Right atrium auricular region (tissue), 2 donors: ENCODE results near the gene IFITM1. TPM values are rescaled to one million over a fixed set of nuclear protein-coding genes. Genes with fewer than 3 reads are reported as not detected.
"Not testable (repeated sequence)": the region's sequence is repeated elsewhere in the genome, so short reads cannot be mapped to it uniquely, and the experiment has no call there.

Experiments
- DNase-seq: peaks from one replicate; pipeline ENCODE4 v3.0.0-alpha.2; 2019; ENCODE audit warnings: low spot score
- H3K27ac ChIP-seq, 2 donors: fragments of 200-600 bp; sonication (generic); 1 replicate in 1 of 2; 2 replicates in 1 of 2; pipeline ENCODE4 v1.5.1; 2016 to 2019
- H3K27me3 ChIP-seq, 2 donors: fragments of 200-600 bp; sonication (generic); one replicate each; pipeline versions ENCODE4 v1.5.1 to v1.6.0; 2017 to 2019
- H3K36me3 ChIP-seq: fragments of 200-600 bp; sonication (generic); one replicate; pipeline ENCODE4 v1.5.1; 2016
- H3K4me1 ChIP-seq, 2 donors: fragments of 200-600 bp; sonication (generic); one replicate each; pipeline versions ENCODE4 v1.5.1 to v1.6.0; 2017 to 2019
- H3K4me3 ChIP-seq, 2 donors: fragments of 200-600 bp; sonication (generic); 1 replicate in 1 of 2; 2 replicates in 1 of 2; pipeline ENCODE4 v1.5.1; 2017 to 2019; ENCODE audit warnings: mild to moderate bottlenecking in 1 of 2, moderate library complexity in 1 of 2
- H3K9me3 ChIP-seq, 2 donors: fragments of 200-600 bp; sonication (generic); one replicate each; pipeline ENCODE4 v1.5.1; 2019
- CTCF ChIP-seq, 2 donors: fragments of 200-600 bp; sonication (generic); IDR thresholded peaks; one replicate each; pipeline ENCODE4 v1.5.1; 2019; ENCODE audit warnings: antibody characterized with exemption in 2 of 2
- total RNA-seq, 2 donors: library from RNA; depleted of rRNA; stranded (reverse); fragments of >200 nt; gene quantifications; one replicate each; pipeline ENCODE4 v1.1.0, GENCODE V29; 2016

The IFITM1 gene
- total RNA-seq: 100 to 1,000 TPM in 1 of 2 donors, 10 to 100 TPM in 1; 82.3 to 241 TPM

GRCh38 chr11:313787-314553, at the start of gene IFITM1:
Gene IFITM1, plus strand, starts transcription at chr11:314040. Its CDS starts 131 bp downstream, at chr11:314171.
- Histone ChIP-seq H3K27me3 (no peaks in the 10 kb centered on the region), H3K9me3 (no peaks in the 10 kb centered on the region), H3K27ac (peak within 1 kb of the TSS; percentile 84 to 88), H3K4me1 (peaks cover 0 to 54% of the 10 kb centered on the region in 2 donors), H3K4me3 (peak within 1 kb of the TSS; percentile 54 to 58), H3K36me3 (no peaks in the 10 kb centered on the region)
- TF ChIP-seq CTCF (IDR thresholded peaks at IDR 0.05): no peak
- DNase-seq: no peak

GRCh38 chr11:266676-267439, 47.0 kb upstream of the IFITM1 start:
- DNase-seq: no peak
- Histone ChIP-seq H3K9me3 (peaks cover 0 to 13% of the 10 kb centered on the region in 2 donors), H3K4me1 (no peaks in the 10 kb centered on the region), H3K27me3 (no peaks in the 10 kb centered on the region), H3K4me3 (no peak overlapping the region), H3K27ac (no peak overlapping the region), H3K36me3 (no peaks in the 10 kb centered on the region)
- TF ChIP-seq CTCF (IDR thresholded peaks at IDR 0.05): no peak

- no peak for TF ChIP-seq CTCF (IDR thresholded peaks at IDR 0.05)
- Histone ChIP-seq H3K4me3 (peak overlapping the region in 1 of 2 donors; percentile 31), H3K27me3 (no peaks in the 10 kb centered on the region), H3K9me3 (peaks cover 0 to 13% of the 10 kb centered on the region in 2 donors), H3K27ac (peak overlapping the region; percentile 48 to 53), H3K4me1 (no peaks in the 10 kb centered on the region), H3K36me3 (no peaks in the 10 kb centered on the region)
- DNase-seq: no peak
Measured at GRCh38 chr11:267491-267994, 46.3 kb upstream of the IFITM1 start.

- Histone ChIP-seq H3K9me3 (peaks cover 0 to 13% of the 10 kb centered on the region in 2 donors), H3K4me3 (peak overlapping the region in 1 of 2 donors; percentile 31), H3K27ac (peak overlapping the region; percentile 48 to 53)
- H3K4me1 ChIP-seq, H3K27me3 ChIP-seq, H3K36me3 ChIP-seq: not testable (repeated sequence)
- DNase-seq: peak; percentile 71
Measured at GRCh38 chr11:268716-269145, 45.1 kb upstream of the IFITM1 start.

- peak; percentile 49 for DNase-seq
- no peaks in the 10 kb centered on the region for H3K4me1 ChIP-seq
- H3K27me3 ChIP-seq: no peaks in the 10 kb centered on the region
- peak overlapping the region in 1 of 2 donors; percentile 10 for H3K4me3 ChIP-seq
- peaks cover 0 to 13% of the 10 kb centered on the region in 2 donors for H3K9me3 ChIP-seq
- no peak for TF ChIP-seq CTCF (IDR thresholded peaks at IDR 0.05)
- H3K27ac ChIP-seq: peak overlapping the region; percentile 48 to 53
- no peaks in the 10 kb centered on the region for H3K36me3 ChIP-seq
Measured at GRCh38 chr11:269146-269890, 44.5 kb upstream of the IFITM1 start.
